HK-2 (cell line): ENCODE data around the gene GALNT9.
"Not testable (repeated sequence)": the region's sequence is repeated elsewhere in the genome, so short reads cannot be mapped to it uniquely, and the experiment has no call there.

Source experiments
- DNase-seq: peaks from one replicate; pipeline ENCODE4 v3.0.0-alpha.2; 2018; ENCODE audit not compliant: unreplicated experiment

The GALNT9 gene

GRCh38 chr12:132264086-132265010 is 65.0 kb downstream of the GALNT9 start:
- DNase-seq: no peak

GRCh38 chr12:132263451-132264049 is 65.8 kb downstream of the GALNT9 start:
- DNase-seq: no peak

GRCh38 chr12:132263061-132263360 is 66.4 kb downstream of the GALNT9 start:
- no peak for DNase-seq

- DNase-seq: no peak
These were observed 66.9 kb downstream of the GALNT9 start for GRCh38 chr12:132262256-132263060.

- DNase-seq: no peak
These were observed 67.9 kb downstream of the GALNT9 start for GRCh38 chr12:132261328-132262138.

- DNase-seq: no peak
These were observed 68.7 kb downstream of the GALNT9 start for GRCh38 chr12:132260721-132261120.

- no peak for DNase-seq
These were observed 69.3 kb downstream of the GALNT9 start for GRCh38 chr12:132259872-132260695.

- no peak for DNase-seq
These were observed 70.0 kb downstream of the GALNT9 start for GRCh38 chr12:132259364-132259871.

GRCh38 chr12:132258543-132258942 is 70.8 kb downstream of the GALNT9 start:
- DNase-seq: no peak

GRCh38 chr12:132257955-132258490 is 71.4 kb downstream of the GALNT9 start:
- DNase-seq: no peak

GRCh38 chr12:132257206-132257954 is 72.0 kb downstream of the GALNT9 start:
- DNase-seq: no peak

- no peak for DNase-seq
These were observed 72.7 kb downstream of the GALNT9 start for GRCh38 chr12:132256646-132257045.

- no peak for DNase-seq
These were observed 73.7 kb downstream of the GALNT9 start for GRCh38 chr12:132255642-132256041.

GRCh38 chr12:132253698-132254480 is 75.5 kb downstream of the GALNT9 start:
- DNase-seq: no peak

- DNase-seq: not testable (repeated sequence)
These were observed 76.4 kb downstream of the GALNT9 start for GRCh38 chr12:132252981-132253380.

GRCh38 chr12:132251741-132252490 is 77.5 kb downstream of the GALNT9 start:
- no peak for DNase-seq

- no peak for DNase-seq
These were observed 78.1 kb downstream of the GALNT9 start for GRCh38 chr12:132251310-132251709.

- no peak for DNase-seq
These were observed 78.7 kb downstream of the GALNT9 start for GRCh38 chr12:132250707-132251106.
